CMK (cell line): ENCODE results near the gene MED13L.
"Not testable (repeated sequence)": the region's sequence is repeated elsewhere in the genome, so short reads cannot be mapped to it uniquely, and the experiment has no call there.

ENCODE experiments used
- DNase-seq: peaks from one replicate; pipeline ENCODE4 v3.0.0-alpha.2; 2010; ENCODE audit warnings: low read depth

Gene MED13L

DNA sequence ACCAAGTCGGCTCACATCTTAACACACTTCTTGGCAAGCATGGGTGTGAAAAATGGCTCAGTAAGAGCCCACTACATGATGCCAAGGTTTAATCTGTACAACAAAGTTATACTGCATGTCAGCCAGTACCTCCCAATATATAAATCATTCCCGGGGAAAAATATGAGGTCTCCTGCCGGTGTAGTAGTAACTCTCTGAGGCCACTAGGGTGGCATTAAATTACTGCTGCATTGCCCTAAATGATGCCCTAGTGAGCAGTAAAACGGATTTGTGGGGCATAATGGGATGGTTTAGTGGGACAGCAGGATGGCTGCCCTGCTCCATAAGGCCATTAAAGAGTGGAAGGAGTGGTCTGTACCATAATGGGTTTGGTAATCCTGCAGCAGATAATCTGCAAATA is 267.7 kb downstream of the MED13L start:
- no peak for DNase-seq

DNA sequence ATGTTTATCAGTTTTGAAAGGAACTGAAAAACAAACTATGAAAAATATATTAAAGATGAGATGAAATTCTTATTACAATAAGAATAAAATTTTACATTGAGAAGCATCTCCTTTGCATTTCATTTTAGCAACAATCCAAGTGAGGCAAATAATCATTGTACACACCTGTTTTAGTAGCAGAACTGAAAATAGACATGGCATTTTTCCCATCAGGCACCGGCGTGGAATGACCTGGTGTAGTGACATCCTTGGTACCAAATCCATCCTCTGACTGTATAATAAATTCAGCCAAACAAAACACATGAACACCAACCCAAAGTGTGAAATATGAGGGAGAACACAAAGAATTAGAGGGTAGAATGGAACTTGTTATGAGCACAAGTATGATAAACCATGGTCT is 271.4 kb downstream of the MED13L start:
- DNase-seq, result no peak

DNA sequence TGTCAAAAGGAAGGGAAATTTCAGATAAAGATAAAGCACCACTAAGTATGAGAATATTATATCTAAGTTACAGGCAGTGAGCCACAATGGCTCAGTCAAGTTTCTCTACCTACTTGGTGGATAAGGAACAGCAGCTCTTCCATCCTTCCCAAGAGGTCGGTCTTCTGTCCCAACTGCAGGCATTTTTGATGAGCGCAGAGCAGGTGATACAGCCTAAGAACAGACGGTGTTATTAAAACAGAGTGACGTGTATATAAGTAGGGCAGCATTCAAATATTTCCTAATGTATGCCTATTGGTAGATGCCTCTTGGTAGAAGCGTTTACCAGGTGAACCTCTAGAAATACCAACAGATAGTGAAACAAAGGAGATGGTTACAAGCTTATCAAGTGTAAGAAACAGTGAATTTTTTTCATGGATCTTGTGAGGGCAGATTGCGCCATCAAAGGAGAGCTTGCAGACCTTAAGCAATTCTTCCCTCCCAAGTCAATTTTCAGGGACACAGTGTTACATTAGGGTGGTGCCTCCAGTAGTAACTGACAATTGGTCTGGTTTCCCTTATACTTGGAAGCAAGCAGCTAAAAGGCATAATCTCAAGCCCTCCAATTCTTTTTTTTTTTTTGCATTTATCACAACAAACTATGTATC is 274.5 kb downstream of the MED13L start:
- no peak for DNase-seq

DNA sequence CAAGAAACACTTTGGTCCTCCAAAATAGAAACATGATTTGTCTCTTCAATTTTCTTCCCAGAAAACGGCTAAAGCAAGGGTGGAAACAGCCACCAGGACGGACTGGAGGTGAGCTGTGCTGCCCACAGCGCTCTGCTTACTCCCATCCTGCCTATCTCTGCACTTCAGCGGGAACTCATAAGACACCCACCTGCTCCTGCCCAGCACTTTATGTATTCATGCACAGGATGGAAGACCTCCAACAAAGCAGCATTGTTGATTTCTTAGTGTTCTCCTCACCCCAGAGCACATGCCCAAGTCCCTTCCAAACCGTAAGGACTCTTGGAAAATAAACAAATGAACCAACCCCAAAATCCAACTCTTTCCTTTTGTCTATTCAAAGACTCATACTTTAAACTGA is 277.2 kb downstream of the MED13L start:
- no peak for DNase-seq

DNA sequence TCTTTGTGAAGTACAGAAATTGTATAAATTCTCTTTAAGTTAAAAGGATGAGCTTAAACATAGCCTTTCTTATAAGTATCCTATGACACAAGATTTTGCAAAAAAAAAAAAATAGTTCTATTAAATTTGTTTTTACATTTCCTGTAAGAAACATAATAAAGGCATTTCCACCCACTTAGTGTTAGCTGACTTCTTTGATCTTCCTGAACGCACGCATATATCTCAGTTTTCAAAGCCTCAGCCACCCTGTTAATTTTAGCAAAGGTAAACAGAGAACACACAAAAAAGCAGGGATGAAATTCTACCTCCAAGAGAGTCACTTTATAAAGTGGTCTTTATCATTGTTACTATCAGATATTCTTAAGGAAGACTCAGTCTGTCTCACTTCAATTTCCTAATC is 277.9 kb downstream of the MED13L start:
- no peak for DNase-seq

DNA sequence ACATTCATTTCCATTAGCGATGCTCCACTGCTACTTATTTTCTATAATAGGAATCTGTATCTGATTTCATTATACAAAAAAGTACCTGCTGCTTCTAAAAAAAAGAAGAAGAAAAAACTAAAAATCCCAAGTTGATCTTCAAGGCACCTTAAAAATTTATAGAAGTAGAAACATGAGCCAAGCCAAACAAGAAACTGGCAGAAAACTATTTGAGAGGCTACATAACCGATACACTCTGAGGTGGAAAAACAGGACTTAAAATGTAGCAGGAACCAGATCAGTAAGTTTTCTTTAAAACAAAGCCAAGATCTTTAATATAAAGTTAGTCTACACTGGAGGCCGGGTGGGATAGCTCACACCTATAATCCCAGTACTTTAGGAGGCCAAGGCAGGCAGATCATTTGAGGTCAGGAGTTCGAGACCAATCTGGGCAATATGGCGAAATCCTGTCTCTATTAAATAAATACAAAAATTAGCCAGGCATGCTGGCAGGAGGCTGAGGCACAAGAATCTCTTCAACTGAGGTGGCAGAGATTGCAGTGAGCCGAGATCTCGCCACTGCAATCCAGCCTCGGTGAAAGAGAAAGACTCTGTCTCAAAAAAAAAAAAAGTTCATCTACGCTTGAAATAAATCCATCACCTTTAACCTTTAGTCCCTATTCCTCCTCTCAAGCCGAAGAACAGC is 278.6 kb downstream of the MED13L start:
- no peak for DNase-seq

DNA sequence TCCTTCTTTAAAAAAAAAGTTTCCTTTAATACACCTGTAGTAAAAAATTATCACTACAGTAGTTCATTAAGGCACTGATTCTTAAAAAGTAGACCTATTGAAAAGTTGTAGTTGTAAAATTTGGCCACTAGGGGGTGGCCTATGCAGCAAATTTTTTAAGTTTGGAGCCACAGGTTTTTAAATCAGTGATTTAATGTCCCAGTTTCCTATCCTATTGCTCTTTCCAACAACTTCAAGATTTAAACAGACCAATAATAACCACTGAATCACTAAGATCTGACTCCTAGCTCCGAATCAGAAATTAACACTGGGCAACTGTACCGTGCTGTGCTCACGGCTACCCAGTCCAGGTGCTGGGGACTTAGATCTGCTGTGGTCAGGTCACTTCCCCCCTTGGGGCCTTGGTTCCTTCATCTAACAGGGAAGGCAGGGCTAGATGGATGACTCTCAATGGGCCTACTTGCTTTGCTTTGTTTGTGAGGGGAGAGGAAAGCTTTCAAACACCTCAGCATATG is 279.3 kb downstream of the MED13L start:
- no peak for DNase-seq

DNA sequence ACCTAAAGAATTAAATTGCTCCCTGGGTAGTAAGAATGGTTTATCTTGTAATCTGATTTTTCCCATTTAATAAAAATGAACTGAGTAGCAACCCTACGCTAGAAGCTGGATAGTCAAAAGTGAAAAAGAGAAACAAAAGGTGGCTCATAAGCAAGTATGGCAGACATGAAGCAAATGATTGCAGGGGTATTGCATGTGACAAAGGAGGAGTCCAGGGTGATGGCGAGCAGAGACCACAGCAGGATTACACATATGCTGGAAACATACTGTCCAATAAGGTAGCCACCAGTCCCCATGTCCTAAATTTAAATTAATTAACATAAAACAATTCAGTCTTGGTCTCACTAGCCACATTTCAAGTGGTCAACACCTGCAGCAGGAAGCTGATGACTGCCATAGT is 283.8 kb downstream of the MED13L start:
- no peak for DNase-seq

DNA sequence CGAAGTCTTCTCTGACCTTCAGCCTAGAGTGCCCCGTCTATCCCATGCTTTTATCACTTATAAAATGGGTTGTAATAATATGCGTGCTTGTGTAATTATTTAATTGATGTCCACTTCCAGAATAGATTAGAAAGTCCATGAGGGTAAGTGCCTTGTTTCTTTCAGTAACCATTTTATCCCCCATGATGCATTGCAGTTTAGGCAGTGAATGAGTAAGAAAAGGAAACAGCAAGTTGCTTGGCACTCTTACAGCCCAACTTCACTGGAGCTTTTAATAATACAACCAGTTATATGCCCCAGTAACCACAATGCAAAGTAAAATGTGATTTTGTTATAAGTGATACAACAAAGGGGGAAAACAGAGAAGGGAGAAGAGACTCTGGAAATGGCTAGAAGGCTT is 287.3 kb downstream of the MED13L start:
- DNase-seq, result no peak

DNA sequence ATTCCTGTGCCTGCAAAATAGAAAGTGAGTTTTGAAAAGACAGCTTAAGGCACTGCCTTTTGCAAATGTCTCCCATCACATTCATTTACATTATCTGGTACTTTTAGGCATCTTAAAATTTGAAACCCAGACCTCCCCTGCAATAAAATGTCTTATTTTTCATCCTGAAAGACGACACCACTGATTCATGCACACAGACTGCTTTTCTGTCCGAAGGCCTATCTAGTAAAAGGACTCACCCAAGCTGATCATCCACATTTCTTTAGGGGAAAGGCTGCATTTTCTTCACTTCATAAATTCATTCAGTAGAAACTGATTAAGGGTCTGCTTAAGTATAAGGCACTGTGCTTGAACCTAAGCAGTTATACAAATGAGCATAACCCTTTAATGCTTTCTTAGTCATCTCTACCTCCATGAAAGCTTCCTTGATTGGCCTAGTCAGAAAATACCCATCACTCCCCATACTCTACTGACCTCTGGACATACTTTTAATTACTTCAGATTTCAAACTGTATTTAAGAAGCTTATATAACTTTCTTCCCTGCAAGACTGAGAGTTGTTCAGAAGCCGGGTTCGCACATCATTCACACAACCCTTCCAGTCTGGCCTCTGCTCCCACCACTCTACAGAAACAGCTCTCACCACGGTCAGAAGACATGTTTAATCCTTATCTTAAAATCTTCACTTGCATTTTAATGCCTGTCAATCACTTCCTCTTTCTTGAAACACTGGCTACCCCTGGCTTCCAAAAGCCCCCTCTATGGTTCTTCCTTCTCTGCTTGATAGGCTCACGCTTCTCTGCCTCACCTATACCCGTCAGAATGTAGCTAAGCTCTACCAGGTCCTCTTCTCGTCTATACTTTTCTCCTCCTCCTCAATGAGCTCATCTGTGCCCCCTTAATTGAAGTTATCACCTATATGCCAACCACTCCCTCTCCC is 288.6 kb downstream of the MED13L start:
- DNase-seq, result no peak

DNA sequence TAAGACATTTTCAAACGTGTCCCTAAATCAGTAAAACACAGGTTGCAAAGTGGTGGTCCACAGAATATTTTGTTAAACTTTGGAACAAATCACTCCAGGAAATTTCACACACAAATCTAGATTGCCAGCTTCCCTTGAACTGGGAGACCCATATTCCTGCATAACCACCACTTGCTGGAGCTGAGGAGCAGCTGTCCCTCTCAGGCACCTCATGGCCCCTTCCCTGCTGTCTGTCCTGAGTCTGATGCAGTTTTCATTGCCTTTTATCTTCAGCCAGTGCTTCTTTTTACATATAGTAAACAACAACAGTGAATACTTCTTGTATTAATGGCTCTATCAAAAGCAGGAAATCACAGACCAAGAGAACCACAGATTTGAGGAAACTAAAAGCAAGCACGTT is 289.3 kb downstream of the MED13L start:
- DNase-seq, result no peak

DNA sequence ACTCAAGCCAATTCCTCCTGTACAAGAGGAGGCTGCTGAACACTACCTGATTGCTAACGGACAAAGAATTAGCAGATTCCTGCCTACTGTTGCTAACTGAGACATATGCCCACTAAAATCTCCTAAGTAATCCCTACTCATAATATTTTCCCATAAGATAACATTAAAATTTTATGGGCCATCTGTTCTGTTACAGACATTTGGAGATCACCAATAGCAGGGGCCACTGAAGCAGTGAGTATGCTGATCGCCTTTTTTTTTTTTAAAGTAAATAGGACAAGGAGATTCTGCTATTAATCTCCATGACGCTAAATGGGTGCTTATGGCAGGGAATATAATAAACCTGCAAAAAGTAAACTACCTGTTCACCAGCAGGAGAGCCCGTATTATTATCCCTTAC is 292.9 kb downstream of the MED13L start:
- DNase-seq, result no peak

DNA sequence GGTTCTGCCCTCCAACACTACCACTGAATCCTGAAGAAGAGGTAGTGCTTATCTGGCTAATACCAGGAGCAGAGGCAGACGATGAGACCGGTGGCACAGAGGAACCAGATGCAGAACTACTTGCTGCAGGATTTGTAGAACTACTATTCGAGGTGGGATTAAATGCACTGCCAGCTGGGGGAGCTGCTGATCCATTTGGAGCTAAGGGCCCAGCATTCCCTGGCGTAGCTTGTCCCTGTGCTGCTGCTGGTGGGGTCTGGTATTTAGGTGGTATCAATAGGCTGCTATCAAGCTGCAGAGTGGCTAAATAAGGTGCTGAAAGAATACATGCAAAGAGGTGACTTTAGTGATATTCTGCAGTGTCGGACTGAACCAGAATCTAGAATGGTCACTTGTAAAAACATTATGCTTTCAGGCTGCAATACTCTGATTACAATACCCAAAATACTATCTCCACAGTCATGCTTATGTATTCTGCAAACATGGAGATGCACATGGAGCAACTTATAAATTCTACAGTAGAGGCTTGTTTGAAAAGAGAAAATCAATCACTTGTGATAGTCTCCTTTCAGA is 294.2 kb downstream of the MED13L start:
- DNase-seq, result no peak

DNA sequence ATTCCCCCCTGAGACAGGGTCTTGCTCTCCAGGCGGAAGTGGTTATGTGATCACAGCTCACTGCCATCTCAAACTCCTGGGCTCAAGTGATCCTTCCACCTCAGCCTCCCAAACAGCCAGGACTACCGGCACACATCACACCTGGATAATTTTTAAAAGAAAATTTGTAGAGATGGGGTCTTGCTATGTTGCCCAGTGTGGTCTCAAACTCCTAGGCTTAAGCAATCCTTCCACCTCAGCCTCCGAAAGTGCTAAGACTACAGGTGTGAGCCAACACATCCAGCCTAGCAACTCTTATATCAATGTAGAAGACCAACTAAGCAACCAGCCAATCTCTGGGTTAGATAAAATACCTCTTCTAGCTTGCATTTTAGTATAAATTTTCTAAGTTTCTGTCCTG is 297.2 kb downstream of the MED13L start:
- DNase-seq, result no peak

DNA sequence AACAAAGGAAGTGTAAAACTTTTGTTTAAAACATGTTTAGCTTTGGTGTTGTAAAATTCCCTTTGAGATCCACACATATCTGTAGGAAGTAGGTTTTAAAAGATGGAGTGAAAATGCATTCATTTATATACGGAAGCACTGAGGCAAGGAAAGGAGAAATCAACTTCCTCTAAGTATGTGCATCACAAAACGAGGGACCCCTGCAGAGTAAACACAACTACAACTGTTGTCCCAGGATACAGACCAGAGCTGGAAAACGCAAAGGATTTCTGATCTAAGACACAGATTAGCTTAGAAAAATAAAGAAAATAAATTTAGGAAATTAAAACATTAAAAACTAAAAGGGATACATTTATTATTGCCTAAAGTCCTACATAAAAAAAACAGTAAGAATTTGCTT is 297.6 kb downstream of the MED13L start:
- DNase-seq, result no peak

DNA sequence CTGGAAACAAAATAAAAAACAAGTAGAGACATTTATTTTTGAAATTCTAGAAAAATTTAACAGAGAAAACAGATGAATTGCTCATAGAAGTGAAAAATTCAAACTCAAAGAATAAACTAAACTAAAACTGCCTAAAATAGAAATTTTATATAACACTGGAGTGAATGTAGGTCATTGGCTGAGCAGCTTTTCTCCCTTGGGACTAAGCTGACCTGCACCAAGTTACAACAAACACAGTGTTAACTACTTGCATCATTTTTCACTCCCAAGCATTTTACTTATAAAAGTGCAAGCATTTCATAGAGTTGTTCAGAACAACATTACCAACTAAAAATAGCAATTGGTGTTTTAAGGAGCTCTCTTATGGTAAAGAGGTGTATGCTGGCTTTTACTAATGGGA is 298.1 kb downstream of the MED13L start:
- no peak for DNase-seq

DNA sequence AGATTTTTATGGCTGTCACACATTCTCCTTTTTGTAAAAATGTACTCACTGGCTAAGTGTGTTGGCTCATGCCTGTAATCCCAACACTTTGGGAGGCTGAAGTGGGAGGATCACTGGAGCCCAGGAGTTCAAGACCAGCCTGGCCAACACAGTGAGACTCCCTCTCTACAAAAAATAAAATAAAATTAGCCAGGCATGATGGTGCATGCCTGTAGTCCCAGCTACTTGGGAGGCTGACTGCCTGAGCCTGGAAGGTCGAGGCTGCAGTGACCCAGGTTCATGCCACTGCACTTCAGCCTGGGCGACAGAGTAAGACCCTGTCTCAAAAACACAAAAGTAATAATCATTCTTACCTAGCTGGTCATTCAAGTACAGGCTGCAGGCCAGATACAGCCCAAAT is 300.7 kb downstream of the MED13L start:
- DNase-seq, result not testable (repeated sequence)

DNA sequence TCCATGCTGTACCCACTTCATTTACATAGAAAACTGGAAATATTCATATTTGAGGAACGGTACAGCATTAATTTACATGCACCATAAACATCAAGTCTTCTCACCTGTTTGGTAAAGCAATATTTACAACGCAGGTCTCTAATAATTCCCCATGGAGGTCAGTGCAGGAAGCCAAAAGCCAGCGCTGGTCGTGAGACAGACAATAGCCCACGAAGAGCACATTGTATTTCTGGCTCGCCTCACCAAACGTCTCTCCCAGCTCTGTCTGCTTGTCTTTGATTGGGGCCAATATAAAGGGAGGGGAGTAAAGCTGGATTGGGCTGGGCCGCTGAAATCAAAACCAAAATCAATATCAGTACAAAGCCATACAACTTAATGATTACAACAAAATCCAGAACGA is 302.1 kb downstream of the MED13L start:
- DNase-seq, result no peak

DNA sequence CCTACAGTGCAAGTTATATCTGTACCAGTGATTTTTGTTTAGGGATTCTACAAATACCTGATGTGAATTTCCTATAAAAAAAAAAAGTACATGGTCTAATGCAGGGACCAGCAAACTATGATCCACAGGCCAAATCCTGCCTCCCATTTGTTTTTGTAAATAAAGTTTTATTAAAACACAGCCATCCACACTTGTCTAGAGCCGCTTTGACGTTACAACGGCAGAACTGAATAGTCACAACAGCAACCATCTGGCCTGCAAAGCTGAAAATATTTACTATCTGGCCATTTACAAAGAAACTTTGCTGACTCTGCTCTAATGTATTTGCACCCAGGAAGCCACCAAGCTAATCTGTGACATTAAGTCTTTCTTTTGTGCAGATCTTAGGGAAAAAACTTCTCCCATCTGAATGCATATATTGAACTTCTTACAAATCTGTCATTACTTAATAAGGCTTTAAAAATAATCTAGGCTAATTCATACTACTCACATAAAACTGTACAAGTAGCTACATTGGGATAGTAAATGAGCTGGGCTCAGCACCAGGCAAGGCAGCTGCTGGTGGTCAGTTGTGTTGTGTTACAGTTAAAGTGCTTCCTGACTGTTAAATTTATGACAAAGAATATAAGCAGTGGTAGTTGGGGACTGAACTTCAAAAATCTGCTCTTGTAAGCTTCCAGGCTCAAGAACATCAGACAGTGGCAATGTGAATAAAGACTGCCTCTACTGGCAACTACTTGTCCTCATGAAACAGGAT is 303.3 kb downstream of the MED13L start:
- no peak for DNase-seq

DNA sequence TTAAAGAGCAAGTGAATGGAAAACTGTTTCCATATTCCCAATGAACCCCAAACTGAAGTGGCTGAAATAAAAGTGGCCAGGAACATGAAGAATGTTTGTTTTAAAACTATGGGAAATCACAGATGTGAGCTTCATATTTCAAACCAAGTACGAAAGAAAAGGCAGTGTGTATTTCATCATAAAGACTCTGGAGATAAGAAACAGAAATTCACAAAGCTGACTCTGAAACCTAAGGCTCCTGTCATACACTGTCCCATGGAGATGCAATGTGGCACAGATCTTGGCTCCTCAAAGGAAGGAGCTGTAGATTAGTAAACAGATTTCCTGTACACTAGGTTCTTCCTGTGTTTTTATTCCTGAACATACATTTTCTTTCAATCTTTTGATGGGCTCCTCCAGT is 304.4 kb downstream of the MED13L start:
- no peak for DNase-seq

DNA sequence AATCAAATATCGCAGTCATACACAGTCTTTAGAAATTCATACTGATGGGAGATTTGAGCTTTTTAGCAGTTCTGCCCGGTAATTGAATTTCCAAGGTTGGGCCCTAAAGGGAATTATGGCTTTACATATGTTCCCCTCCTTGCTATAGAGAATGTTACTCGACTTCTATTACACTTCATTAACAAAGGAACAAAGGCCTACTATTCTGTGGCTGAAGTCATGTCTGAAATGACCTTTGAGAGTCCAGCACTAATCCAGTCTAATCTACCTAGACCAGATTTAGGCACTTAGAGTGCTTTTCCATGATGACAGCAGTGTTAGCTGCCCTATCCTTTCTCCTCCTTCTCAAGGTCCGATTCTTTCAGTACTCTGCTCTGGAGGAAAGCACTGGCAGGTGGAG is 305.3 kb downstream of the MED13L start:
- DNase-seq, result no peak

DNA sequence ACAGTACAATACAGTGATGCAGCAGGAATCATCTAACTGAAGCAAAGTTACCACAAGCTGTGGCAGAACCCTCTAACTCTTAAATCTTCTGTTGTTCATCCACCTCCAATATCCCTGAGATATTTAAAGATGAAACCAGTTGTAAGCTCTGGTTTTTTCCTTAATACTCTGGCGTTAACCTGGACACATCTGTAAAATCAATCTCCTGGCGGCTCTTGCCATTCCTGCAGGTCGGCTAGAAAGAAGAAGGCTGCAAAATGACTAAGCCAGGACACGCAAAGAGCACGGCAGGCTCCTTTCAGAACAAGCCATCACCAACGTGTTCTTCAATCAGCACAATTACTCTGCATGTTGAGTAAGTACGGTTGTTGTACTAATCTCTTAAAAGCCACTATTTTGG is 309.3 kb downstream of the MED13L start:
- DNase-seq, result no peak
